ENCODE measurements around the gene UHMK1. TPM values are rescaled to one million over a fixed set of nuclear protein-coding genes. Genes with fewer than 3 reads are reported as not detected.
"Not testable (repeated sequence)": the region's sequence is repeated elsewhere in the genome, so short reads cannot be mapped to it uniquely, and the experiment has no call there.

The UHMK1 gene
- total RNA-seq, 2 experiments from 2014 or later = 60.2 to 62.6 TPM

GRCh38 chr1:162561616-162562469, 64.2 kb downstream of the UHMK1 start, which contains the start of gene UAP1:
Gene UAP1 (plus strand): TSS chr1:162561722. CDS start chr1:162566069, 4,347 bp downstream.
- DNase-seq (no peak), ATAC-seq (ENCODE audit: low read depth) (peak; percentile 48)
- Mint-ChIP-seq H3K4me1 (peaks cover 34% of the 10 kb centered on the region), H3K27me3 (peaks cover 7% of the 10 kb centered on the region), H3K27ac (peak within 1 kb of the TSS; percentile 93), H3K9me3 (no peaks in the 10 kb centered on the region), H3K36me3 (peaks cover 4% of the 10 kb centered on the region), H3K4me3 (peak within 1 kb of the TSS; percentile 91)
- POLR2A ChIA-PET = interaction anchor here (1.5 kb wide), 1 partner anchor 16 kb away, joined by 3 read pairs; no protein-coding TSS in a partner anchor

GRCh38 chr1:162562470-162562828, 64.8 kb downstream of the UHMK1 start:
- peaks cover 34% of the 10 kb centered on the region for H3K4me1 Mint-ChIP-seq
- POLR2A ChIA-PET = no interaction called here
- DNase-seq = no peak

GRCh38 chr1:162564762-162565218, 67.2 kb downstream of the UHMK1 start:
- Mint-ChIP-seq H3K4me1 (peaks cover 34% of the 10 kb centered on the region), H3K4me3 (no peak overlapping the region), H3K27ac (no peak overlapping the region), H3K9me3 (no peaks in the 10 kb centered on the region), H3K27me3 (no peaks in the 10 kb centered on the region), H3K36me3 (peaks cover 21% of the 10 kb centered on the region)
- DNase-seq (no peak), ATAC-seq (ENCODE audit: low read depth) (no peak)
- POLR2A ChIA-PET = no interaction called here

More at GRCh38 chr1:162562470-162562828, 64.8 kb downstream of the UHMK1 start:
- ATAC-seq (ENCODE audit: low read depth) = no peak
- Mint-ChIP-seq H3K27ac (peak overlapping the region; percentile 76), H3K4me3 (peak overlapping the region; percentile 85), H3K9me3 (no peaks in the 10 kb centered on the region), H3K27me3 (peaks cover 4% of the 10 kb centered on the region), H3K36me3 (peaks cover 8% of the 10 kb centered on the region)

- Mint-ChIP-seq H3K27ac (no peak overlapping the region), H3K36me3 (peaks cover 21% of the 10 kb centered on the region), H3K4me1 (peaks cover 30% of the 10 kb centered on the region), H3K4me3 (no peak overlapping the region), H3K9me3 (no peaks in the 10 kb centered on the region), H3K27me3 (no peaks in the 10 kb centered on the region)
- DNase-seq (no peak), ATAC-seq (ENCODE audit: low read depth) (no peak)
- POLR2A ChIA-PET = no interaction called here
Observed at GRCh38 chr1:162565460-162565859, 67.8 kb downstream of the UHMK1 start.

- Mint-ChIP-seq H3K9me3 (no peaks in the 10 kb centered on the region), H3K36me3 (peaks cover 21% of the 10 kb centered on the region), H3K27ac (no peak overlapping the region), H3K4me1 (peaks cover 24% of the 10 kb centered on the region), H3K4me3 (no peak overlapping the region), H3K27me3 (no peaks in the 10 kb centered on the region)
- POLR2A ChIA-PET = no interaction called here
- ATAC-seq (ENCODE audit: low read depth) = no peak
- no peak for DNase-seq
Observed at GRCh38 chr1:162566870-162567269, 69.3 kb downstream of the UHMK1 start.

- ATAC-seq (ENCODE audit: low read depth) (no peak), DNase-seq (no peak)
- H3K4me1 Mint-ChIP-seq = peaks cover 16% of the 10 kb centered on the region
- POLR2A ChIA-PET = no interaction called here
- H3K27ac Mint-ChIP-seq = no peak overlapping the region
- H3K27me3 Mint-ChIP-seq = no peaks in the 10 kb centered on the region
- H3K9me3 Mint-ChIP-seq = no peaks in the 10 kb centered on the region
- H3K36me3 Mint-ChIP-seq = peaks cover 26% of the 10 kb centered on the region
- H3K4me3 Mint-ChIP-seq = no peak overlapping the region
Observed at GRCh38 chr1:162568802-162569201, 71.2 kb downstream of the UHMK1 start.

- POLR2A ChIA-PET = no interaction called here
Observed at GRCh38 chr1:162570718-162571117, 73.1 kb downstream of the UHMK1 start.

GRCh38 chr1:162571121-162571520, 73.5 kb downstream of the UHMK1 start:
- ATAC-seq (ENCODE audit: low read depth) = not testable (repeated sequence)

More at GRCh38 chr1:162570718-162571117, 73.1 kb downstream of the UHMK1 start:
- Mint-ChIP-seq H3K4me1 (peaks cover 5% of the 10 kb centered on the region), H3K36me3 (peaks cover 26% of the 10 kb centered on the region), H3K27me3 (no peaks in the 10 kb centered on the region), H3K27ac (no peak overlapping the region), H3K4me3 (no peak overlapping the region), H3K9me3 (no peaks in the 10 kb centered on the region)
- DNase-seq = no peak
- ATAC-seq (ENCODE audit: low read depth) = no peak

GRCh38 chr1:162571696-162572095, 74.1 kb downstream of the UHMK1 start:
- no peaks in the 10 kb centered on the region for H3K27me3 Mint-ChIP-seq
- peaks cover 23% of the 10 kb centered on the region for H3K36me3 Mint-ChIP-seq

More at GRCh38 chr1:162571121-162571520, 73.5 kb downstream of the UHMK1 start:
- H3K27me3 Mint-ChIP-seq, H3K4me1 Mint-ChIP-seq, H3K4me3 Mint-ChIP-seq, H3K27ac Mint-ChIP-seq, DNase-seq, H3K9me3 Mint-ChIP-seq, POLR2A ChIA-PET: not testable (repeated sequence)
- peaks cover 24% of the 10 kb centered on the region for H3K36me3 Mint-ChIP-seq

GRCh38 chr1:162573136-162573535, 75.5 kb downstream of the UHMK1 start:
- ATAC-seq (ENCODE audit: low read depth) = no peak
- H3K27ac Mint-ChIP-seq = no peak overlapping the region

More at GRCh38 chr1:162571696-162572095, 74.1 kb downstream of the UHMK1 start:
- no peak for DNase-seq
- ATAC-seq (ENCODE audit: low read depth) = no peak
- Mint-ChIP-seq H3K27ac (no peak overlapping the region), H3K9me3 (no peaks in the 10 kb centered on the region), H3K4me3 (peak overlapping the region; percentile 15), H3K4me1 (peaks cover 5% of the 10 kb centered on the region)
- POLR2A ChIA-PET = no interaction called here

GRCh38 chr1:162578071-162578700, 80.6 kb downstream of the UHMK1 start:
- H3K9me3 Mint-ChIP-seq = no peaks in the 10 kb centered on the region
- ATAC-seq (ENCODE audit: low read depth) (no peak), DNase-seq (no peak)
- peaks cover 5% of the 10 kb centered on the region for H3K36me3 Mint-ChIP-seq
- no peak overlapping the region for H3K4me3 Mint-ChIP-seq
- no peaks in the 10 kb centered on the region for H3K27me3 Mint-ChIP-seq
- H3K4me1 Mint-ChIP-seq = no peaks in the 10 kb centered on the region
- POLR2A ChIA-PET = no interaction called here
- no peak overlapping the region for H3K27ac Mint-ChIP-seq

More at GRCh38 chr1:162573136-162573535, 75.5 kb downstream of the UHMK1 start:
- H3K4me3 Mint-ChIP-seq = no peak overlapping the region
- POLR2A ChIA-PET = no interaction called here
- H3K27me3 Mint-ChIP-seq = no peaks in the 10 kb centered on the region
- peaks cover 17% of the 10 kb centered on the region for H3K36me3 Mint-ChIP-seq
- H3K9me3 Mint-ChIP-seq = no peaks in the 10 kb centered on the region
- peaks cover 5% of the 10 kb centered on the region for H3K4me1 Mint-ChIP-seq
- no peak for DNase-seq

GRCh38 chr1:162578936-162579335, 81.3 kb downstream of the UHMK1 start:
- H3K27me3 Mint-ChIP-seq = no peaks in the 10 kb centered on the region
- no peaks in the 10 kb centered on the region for H3K9me3 Mint-ChIP-seq
- DNase-seq (no peak), ATAC-seq (ENCODE audit: low read depth) (no peak)
- H3K36me3 Mint-ChIP-seq = peaks cover 3% of the 10 kb centered on the region
- POLR2A ChIA-PET = no interaction called here
- H3K27ac Mint-ChIP-seq = no peak overlapping the region
- H3K4me3 Mint-ChIP-seq = no peak overlapping the region
- H3K4me1 Mint-ChIP-seq = no peaks in the 10 kb centered on the region
